ENCODE data around the gene TTC1. TPM values are rescaled to one million over a fixed set of nuclear protein-coding genes. Genes with fewer than 3 reads are reported as not detected.

TTC1 gene
- total and polyA plus RNA-seq, 7 donors, result 38.3 to 65.0 (median 53.2) TPM

DNA sequence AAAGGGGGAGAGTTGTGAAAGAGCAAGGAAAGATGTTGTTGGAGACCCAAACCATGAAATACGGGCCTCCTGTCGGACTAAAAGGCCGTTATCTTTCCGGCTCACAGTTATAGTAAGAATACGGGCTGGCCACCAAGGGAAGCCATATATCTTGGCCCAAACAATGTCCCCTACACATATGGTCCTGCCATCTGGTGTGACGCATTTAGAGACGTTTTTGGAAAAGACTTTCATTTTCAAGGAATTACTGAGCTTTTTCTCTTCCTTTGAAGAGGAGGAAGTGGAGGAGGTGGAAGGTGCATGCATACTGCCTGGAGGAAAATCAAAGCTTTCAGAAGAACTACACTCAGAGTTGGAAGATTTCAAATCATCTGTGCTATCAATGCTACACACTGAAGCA, 83.6 kb downstream of the TTC1 start:
- Histone ChIP-seq H3K27me3 (no peaks in the 10 kb centered on the region), H3K9me3 (no peaks in the 10 kb centered on the region), H3K4me1 (peaks cover 0 to 3% (median 2%) of the 10 kb centered on the region in 4 donors), H3K4me3 (no peak overlapping the region), H3K27ac (no peak overlapping the region), H3K36me3 (peaks cover 0 to 20% (median 16%) of the 10 kb centered on the region in 4 donors)
- DNase-seq, result no peak
- WGBS, 2 donors, result 91% methylated on average over 7 of the region's 7 CpGs
- TF ChIP-seq, protein P1, sequence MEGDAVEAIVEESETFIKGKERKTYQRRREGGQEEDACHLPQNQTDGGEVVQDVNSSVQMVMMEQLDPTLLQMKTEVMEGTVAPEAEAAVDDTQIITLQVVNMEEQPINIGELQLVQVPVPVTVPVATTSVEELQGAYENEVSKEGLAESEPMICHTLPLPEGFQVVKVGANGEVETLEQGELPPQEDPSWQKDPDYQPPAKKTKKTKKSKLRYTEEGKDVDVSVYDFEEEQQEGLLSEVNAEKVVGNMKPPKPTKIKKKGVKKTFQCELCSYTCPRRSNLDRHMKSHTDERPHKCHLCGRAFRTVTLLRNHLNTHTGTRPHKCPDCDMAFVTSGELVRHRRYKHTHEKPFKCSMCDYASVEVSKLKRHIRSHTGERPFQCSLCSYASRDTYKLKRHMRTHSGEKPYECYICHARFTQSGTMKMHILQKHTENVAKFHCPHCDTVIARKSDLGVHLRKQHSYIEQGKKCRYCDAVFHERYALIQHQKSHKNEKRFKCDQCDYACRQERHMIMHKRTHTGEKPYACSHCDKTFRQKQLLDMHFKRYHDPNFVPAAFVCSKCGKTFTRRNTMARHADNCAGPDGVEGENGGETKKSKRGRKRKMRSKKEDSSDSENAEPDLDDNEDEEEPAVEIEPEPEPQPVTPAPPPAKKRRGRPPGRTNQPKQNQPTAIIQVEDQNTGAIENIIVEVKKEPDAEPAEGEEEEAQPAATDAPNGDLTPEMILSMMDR (IDR thresholded peaks at IDR 0.05), result no peak
- no peak for TF ChIP-seq POLR2A (IDR thresholded peaks at IDR 0.05)
- TF ChIP-seq EP300 (IDR thresholded peaks at IDR 0.05), result no peak
- TF ChIP-seq POLR2AphosphoS5 (IDR thresholded peaks at IDR 0.05), result no peak
- intact Hi-C loops (cut with DNase I), result no loop called here

DNA sequence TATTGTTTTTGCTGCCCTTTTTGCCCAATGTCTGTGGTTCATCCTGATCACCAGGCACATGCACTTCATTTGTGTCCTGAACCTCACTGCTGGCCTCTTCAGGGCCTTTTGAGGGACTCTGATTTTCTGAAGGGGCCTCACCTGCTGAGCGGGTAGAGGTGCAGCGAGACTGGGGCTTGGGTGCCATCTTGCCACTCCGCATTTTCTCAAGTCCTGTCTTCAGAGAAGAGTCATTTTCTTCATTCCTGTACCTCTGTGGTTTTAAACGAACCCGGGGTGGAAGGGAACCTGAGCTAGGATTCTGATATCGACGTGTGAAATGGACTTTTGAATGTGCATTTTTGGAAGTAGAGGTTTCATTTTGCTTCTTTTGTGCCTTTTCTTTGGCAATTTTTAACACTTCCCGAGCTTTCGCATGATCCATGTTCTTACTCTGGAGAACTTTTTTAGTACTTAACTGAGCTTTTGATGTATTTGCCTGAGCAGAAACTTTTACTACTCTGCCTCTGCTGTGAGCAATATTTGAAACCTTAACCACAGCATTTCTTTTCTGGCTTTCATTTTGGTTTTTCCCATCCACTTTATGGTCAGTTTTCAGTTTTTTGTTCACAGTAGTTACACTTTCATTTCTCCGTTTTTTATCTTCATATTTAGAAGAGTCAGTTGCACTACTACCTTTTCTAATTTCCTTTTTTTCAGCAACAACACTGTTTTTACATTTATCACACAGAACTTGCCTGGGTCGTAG, 84.2 kb downstream of the TTC1 start:
- peaks cover 0 to 20% (median 16%) of the 10 kb centered on the region in 4 donors for H3K36me3 ChIP-seq
- peaks cover 0 to 9% (median 8%) of the 10 kb centered on the region in 4 donors for H3K4me1 ChIP-seq
- WGBS, 2 donors, result 85 to 94% methylated on average over 11 of the region's 11 CpGs
- H3K4me3 ChIP-seq, result no peak overlapping the region
- no peak for TF ChIP-seq EP300 (IDR thresholded peaks at IDR 0.05)
- no peak for TF ChIP-seq POLR2AphosphoS5 (IDR thresholded peaks at IDR 0.05)
- TF ChIP-seq, protein P1 (IDR thresholded peaks at IDR 0.05), result no peak
- TF ChIP-seq POLR2A (IDR thresholded peaks at IDR 0.05), result no peak
- no peaks in the 10 kb centered on the region for H3K9me3 ChIP-seq
- intact Hi-C loops (cut with DNase I), result no loop called here
- no peaks in the 10 kb centered on the region for H3K27me3 ChIP-seq
- DNase-seq, result no peak
- no peak overlapping the region for H3K27ac ChIP-seq

DNA sequence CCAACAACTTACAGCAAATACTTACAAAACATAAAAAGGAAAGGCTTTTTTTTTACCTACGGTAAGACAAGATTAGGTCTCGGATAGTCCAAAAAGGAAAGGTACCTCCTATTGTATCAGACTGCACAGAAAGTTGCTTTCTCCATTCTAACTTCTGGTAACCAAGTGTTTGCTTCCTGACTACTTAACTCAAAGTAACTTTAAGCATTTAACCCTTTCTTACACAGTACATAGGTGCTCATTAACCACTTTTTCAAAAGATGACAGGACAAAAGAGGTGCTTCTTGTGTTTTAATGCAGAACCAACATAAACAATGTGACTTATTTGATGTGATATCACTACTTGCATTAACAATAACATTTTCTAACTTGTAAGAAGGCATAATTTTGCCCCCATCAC, 87.2 kb downstream of the TTC1 start:
- Histone ChIP-seq H3K4me3 (no peak overlapping the region), H3K4me1 (peaks cover 0 to 20% (median 14%) of the 10 kb centered on the region in 4 donors), H3K36me3 (peaks cover 0 to 25% (median 16%) of the 10 kb centered on the region in 4 donors), H3K27ac (no peak overlapping the region), H3K27me3 (no peaks in the 10 kb centered on the region), H3K9me3 (no peaks in the 10 kb centered on the region)
- DNase-seq, result no peak
- intact Hi-C loops (cut with DNase I), result no loop called here
- TF ChIP-seq POLR2A (IDR thresholded peaks at IDR 0.05) (no peak), POLR2AphosphoS5 (IDR thresholded peaks at IDR 0.05) (no peak), EP300 (IDR thresholded peaks at IDR 0.05) (no peak)
- TF ChIP-seq, protein P1 (IDR thresholded peaks at IDR 0.05), result no peak
- 94 to 99% methylated on average over 2 of the region's 2 CpGs for WGBS, 2 donors

DNA sequence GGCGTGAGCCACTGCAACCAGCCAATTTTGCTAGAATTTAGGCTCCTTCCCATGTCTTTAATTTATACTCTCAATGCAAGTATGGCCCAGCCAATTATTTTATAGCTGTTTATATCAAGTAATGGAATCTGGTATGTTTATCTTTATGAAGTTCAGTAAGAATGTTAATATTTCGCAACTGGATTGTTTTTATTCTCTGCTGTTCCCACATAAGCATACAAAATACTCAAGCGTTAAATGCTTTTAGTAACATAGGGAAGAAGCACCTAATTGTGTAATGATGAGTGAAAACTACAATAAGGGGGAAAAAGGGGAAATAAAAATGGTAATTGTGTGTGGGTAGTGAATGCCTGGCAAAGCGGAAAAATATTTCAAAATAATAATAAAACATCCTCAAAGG, 89.1 kb downstream of the TTC1 start:
- no peak overlapping the region for H3K4me3 ChIP-seq
- WGBS, 2 donors, result 71 to 83% methylated on average over 4 of the region's 4 CpGs
- H3K27me3 ChIP-seq, result no peaks in the 10 kb centered on the region
- peaks cover 0 to 25% (median 14%) of the 10 kb centered on the region in 4 donors for H3K4me1 ChIP-seq
- DNase-seq, result no peak
- intact Hi-C loops (cut with DNase I), result no loop called here
- peak overlapping the region in 3 of 4 donors; percentile 31 to 59 (median 47) for H3K27ac ChIP-seq
- TF ChIP-seq POLR2A (IDR thresholded peaks at IDR 0.05), result no peak
- H3K9me3 ChIP-seq, result no peaks in the 10 kb centered on the region
- H3K36me3 ChIP-seq, result peaks cover 0 to 14% (median 9%) of the 10 kb centered on the region in 4 donors

DNA sequence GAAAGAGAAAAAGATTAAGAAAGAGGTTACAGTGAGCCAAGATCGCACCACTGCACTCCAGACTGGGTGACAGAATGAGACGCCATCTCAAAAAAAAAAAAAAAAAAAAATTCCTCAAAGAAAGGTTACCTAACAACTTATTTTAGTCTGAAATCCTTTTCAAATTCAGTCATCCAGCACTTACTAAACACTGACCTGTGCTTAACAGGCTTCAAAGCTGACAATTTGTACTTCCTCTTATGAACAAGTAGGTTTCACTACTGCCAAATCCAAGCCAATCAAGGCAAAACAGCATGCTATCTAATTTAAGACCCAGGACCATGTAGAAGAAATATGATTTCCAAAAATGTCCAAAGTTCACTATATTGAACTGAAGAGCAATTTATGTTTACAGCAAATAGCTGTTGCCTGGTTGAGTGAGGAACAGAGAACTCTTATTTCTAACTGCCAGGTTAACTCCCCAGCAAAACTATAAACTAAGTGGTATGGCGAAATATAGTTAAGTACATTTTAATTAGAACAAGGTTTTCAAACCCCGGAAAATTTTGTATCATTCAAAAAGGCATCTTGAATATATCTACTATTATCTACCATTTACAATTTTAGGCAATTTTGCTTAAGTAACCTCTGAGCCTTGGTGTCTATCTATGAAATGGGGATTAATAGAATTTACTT, 96.9 kb downstream of the TTC1 start:
- Histone ChIP-seq H3K36me3 (peaks cover 0 to 19% (median 8%) of the 10 kb centered on the region in 4 donors), H3K27me3 (no peaks in the 10 kb centered on the region), H3K9me3 (no peaks in the 10 kb centered on the region), H3K27ac (peak overlapping the region in 2 of 4 donors; percentile 4 to 16), H3K4me3 (no peak overlapping the region), H3K4me1 (peaks cover 0 to 24% (median 14%) of the 10 kb centered on the region in 4 donors)
- DNase-seq, result no peak
- intact Hi-C loops (cut with DNase I), result no loop called here
- WGBS, 2 donors, result 34 to 66% methylated on average over 4 of the region's 4 CpGs
- TF ChIP-seq, protein P1 (IDR thresholded peaks at IDR 0.05), result no peak
- TF ChIP-seq POLR2A (IDR thresholded peaks at IDR 0.05) (no peak), POLR2AphosphoS5 (IDR thresholded peaks at IDR 0.05) (no peak), EP300 (IDR thresholded peaks at IDR 0.05) (no peak)
